SJSA1 (cell line): ENCODE data around the gene BTBD6. TPM values are rescaled to one million over a fixed set of nuclear protein-coding genes. Genes with fewer than 3 reads are reported as not detected.
A peak's percentile ranks its signal among the peaks of the same experiment; 100 is the strongest.
"Not testable (repeated sequence)": the region's sequence is repeated elsewhere in the genome, so short reads cannot be mapped to it uniquely, and the experiment has no call there.

ENCODE experiments used
- DNase-seq, 2 experiments: peaks; one replicate each; pipeline ENCODE4 v3.0.0-alpha.2; 2015 to 2020; ENCODE audit warnings: low spot score in 2 of 2, low read depth in 1 of 2
- H3K27ac ChIP-seq: fragments of 250-450 bp; sonication (Bioruptor Pico); 2 replicates; pipeline ENCODE4 v1.5.1; 2020; ENCODE audit warnings: mild to moderate bottlenecking, moderate library complexity
- H3K27me3 ChIP-seq: fragments of 250-450 bp; sonication (Bioruptor Pico); replicated peaks from 2 replicates; pipeline ENCODE4 v1.5.1; 2020; ENCODE audit warnings: mild to moderate bottlenecking, moderate library complexity
- H3K36me3 ChIP-seq: fragments of 250-450 bp; sonication (Bioruptor Pico); 2 replicates; pipeline ENCODE4 v1.5.1; 2020; ENCODE audit warnings: mild to moderate bottlenecking
- H3K4me1 ChIP-seq: fragments of 250-450 bp; sonication (Bioruptor Pico); replicated peaks from 2 replicates; pipeline ENCODE4 v1.6.1; 2021; ENCODE audit warnings: mild to moderate bottlenecking
- H3K4me3 ChIP-seq: fragments of 250-450 bp; sonication (Bioruptor Pico); 2 replicates; pipeline ENCODE4 v1.5.1; 2020; ENCODE audit warnings: mild to moderate bottlenecking
- H3K9me3 ChIP-seq: fragments of 250-450 bp; sonication (Bioruptor Pico); replicated peaks from 2 replicates; pipeline ENCODE4 v1.5.1; 2020; ENCODE audit warnings: mild to moderate bottlenecking
- total RNA-seq: library from RNA; depleted of rRNA; stranded (reverse); fragments of >200 nt; shearing (Covaris generic); gene quantifications from 2 replicates; pipeline ENCODE4 v1.2.3, GENCODE V29; 2014; rRNA removed

The BTBD6 gene
- total RNA-seq, 1 experiment from 2014 or later = 80.3 TPM

DNA sequence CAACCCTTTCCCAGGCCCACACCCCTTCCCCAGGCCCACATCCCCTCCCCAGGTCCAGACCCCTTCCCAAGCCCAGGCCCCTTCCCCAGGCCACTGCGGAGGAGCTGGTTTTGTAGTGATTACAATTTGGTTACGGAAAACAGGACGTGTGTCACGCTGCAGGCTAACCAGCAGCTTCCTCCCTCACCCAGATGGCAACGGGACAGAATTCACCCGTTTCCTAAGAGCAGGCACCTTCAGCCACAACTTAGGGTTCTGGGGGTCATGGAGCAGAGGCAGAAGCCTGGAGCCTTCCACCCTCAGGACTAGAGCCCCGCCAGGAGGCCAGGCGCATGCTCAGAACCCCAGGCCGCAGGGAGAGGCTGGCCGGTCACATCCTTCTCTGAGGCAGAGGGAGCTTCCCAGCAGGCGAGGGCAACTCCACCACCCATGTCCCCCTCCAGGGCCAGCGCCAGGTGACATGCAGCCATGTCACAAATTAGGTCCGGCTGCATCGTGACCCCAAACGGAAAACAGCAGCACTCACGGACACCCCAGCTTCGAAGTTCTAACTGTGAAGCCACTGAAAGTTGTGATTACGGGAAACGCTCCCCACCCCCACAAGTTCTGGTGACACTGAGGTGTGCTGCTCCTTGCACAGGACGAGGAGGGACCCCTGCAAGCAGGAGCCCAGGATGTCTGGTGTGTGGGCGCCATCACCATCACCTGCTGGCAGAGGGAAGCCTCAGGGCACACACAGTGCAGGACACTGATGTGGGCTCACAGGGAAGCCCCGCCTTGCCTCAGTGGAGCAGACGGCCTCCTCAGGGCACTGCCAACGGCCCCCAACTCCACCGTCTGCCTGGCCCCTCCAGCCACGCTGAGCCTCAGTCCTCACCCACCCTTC is 44.7 kb downstream of the BTBD6 start:
- Histone ChIP-seq H3K4me3 (no peak overlapping the region), H3K27me3 (no peaks in the 10 kb centered on the region), H3K9me3 (no peaks in the 10 kb centered on the region), H3K36me3 (no peaks in the 10 kb centered on the region), H3K4me1 (no peaks in the 10 kb centered on the region), H3K27ac (no peak overlapping the region)
- no peak for DNase-seq

DNA sequence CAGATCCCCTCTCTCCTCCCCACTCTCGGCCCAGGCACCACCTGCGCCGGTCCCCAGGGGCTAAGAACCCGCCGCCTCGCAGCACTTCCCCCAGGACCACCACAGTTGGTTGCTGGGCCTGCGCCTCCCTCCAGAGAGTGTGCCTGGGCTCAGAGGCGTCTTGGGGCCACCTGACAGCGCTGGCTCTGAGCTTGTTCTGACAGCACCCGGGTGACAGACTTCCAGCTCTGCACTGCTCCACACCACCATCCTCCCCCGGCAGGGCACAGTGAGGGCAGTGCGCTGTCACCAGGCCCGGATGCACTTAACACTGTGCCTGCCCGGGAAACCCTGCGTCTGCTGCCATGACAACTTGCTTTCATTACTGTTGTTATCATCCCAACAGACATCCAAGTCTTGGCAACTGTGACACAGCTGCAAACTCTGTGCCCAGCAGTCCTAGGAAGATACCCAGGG is 45.8 kb downstream of the BTBD6 start:
- Histone ChIP-seq H3K27me3 (no peaks in the 10 kb centered on the region), H3K4me3 (no peak overlapping the region), H3K27ac (no peak overlapping the region), H3K36me3 (no peaks in the 10 kb centered on the region), H3K9me3 (no peaks in the 10 kb centered on the region), H3K4me1 (0 out of 2 replicates have a peak, but pooled peaks cover under 1% of the 10 kb centered on the region)
- no peak for DNase-seq

DNA sequence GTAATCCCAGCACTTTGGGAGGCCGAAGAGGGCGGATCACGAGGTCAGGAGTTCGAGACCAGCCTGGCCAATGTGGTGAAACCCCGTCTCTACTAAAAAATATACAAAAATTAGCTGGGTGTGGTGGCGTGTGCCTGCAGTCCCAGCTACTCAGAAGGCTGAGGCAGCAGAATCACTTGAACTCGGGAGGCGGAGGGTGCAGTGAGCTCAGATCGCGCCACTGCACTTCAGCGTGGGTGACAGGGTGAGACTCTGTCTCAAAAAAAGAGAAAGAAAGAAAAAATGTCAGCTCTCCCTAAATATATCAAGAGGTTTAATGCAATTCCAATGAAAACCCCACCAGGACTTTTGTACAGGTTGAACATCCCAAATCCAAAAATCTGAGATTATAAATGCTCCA is 49.0 kb downstream of the BTBD6 start:
- not testable (repeated sequence) for DNase-seq, H3K9me3 ChIP-seq, H3K4me1 ChIP-seq, H3K27ac ChIP-seq, H3K27me3 ChIP-seq, H3K4me3 ChIP-seq
- peaks cover 15% of the 10 kb centered on the region for H3K36me3 ChIP-seq

DNA sequence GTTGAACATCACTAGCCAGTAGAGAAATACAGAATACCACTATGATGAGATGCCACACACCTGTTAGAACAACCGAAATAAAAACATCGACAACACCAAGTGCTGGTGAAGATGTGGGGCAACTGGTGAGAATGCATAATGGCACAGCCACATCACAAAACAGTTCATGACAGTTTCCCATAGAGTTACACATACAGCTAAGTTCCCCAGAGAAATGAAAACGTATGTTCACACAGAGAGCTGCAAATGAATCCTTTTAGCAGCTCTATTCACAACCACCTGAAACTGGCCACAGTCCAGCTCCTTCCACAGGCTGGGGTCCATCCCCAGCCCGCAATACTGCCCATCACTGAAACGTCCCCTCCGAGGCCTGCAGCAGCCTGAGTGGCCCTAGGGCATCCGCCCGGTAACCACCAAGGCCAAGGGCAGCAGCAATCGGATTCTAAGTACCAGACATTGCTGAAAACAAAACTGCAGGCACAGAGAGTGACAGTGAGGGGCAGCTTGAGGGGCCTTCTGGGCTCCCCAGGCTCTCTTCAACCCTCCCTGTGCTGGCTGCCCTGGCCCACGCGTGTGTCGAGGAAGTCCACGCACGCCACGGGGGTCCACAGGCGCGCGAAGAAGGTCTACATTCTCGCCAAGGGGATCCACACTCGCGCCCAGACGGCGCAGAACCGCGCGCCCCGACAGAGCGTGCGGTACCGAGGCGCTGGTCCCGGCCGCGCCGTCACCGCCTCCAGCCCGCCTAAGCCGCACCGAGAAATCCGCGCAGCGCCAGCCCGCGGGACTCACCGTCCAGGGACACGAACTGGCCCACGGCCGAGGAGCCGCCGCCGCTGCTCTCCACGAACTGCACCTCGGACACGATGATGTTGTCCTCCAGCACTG is 51.6 kb downstream of the BTBD6 start:
- DNase-seq = peak in 1 of 2 experiments; percentile 34
- Histone ChIP-seq H3K9me3 (peaks cover 3% of the 10 kb centered on the region; the same call in 1 of the 2 replicates), H3K36me3 (peaks cover 15% of the 10 kb centered on the region), H3K4me3 (peak overlapping the region; percentile 97), H3K27ac (peak overlapping the region; percentile 71), H3K27me3 (no peaks in the 10 kb centered on the region), H3K4me1 (peaks cover 9% of the 10 kb centered on the region; the same call in 1 of the 2 replicates)

Other genes with a start within 250 kb of the BTBD6 start
- gene CDCA4, start 227.4 kb upstream of the BTBD6 start, total RNA-seq = 63.2 and 83.6 TPM in 2 replicates
- gene GPR132, start 183.1 kb upstream of the BTBD6 start, total RNA-seq = not detected in 2 replicates
- gene JAG2, start 79.8 kb upstream of the BTBD6 start, total RNA-seq = 125 and 160 TPM in 2 replicates
- gene NUDT14, start 67.2 kb upstream of the BTBD6 start, total RNA-seq = 31.8 and 41.3 TPM in 2 replicates
- gene BRF1, start 52.5 kb downstream of the BTBD6 start, total RNA-seq = 29.9 and 35.8 TPM in 2 replicates
- gene PACS2, start 66.2 kb downstream of the BTBD6 start, total RNA-seq = 17.1 and 27.3 TPM in 2 replicates
- gene TEX22, start 150.0 kb downstream of the BTBD6 start, total RNA-seq = 0.11 TPM in 1 of 2 replicates, not detected in the other
- 29.0 and 52.4 TPM in 2 replicates for gene MTA1, start 171.3 kb downstream of the BTBD6 start, total RNA-seq
- gene CRIP2, start 226.3 kb downstream of the BTBD6 start, total RNA-seq = 1.1 and 3.8 TPM in 2 replicates
- 0.39 TPM in 1 of 2 replicates, not detected in the other for gene CRIP1, start 238.4 kb downstream of the BTBD6 start, total RNA-seq
- gene TEDC1, start 242.7 kb downstream of the BTBD6 start, total RNA-seq = 22.1 and 38.8 TPM in 2 replicates